ENCODE data around the gene RANGAP1.

The RANGAP1 gene

GRCh38 chr22:41201141-41201540, 84.8 kb downstream of the RANGAP1 start:
- no peak overlapping the region; the same call in 1 of the 2 replicates for H3K4me3 ChIP-seq (ENCODE audit: low read depth, low read length)
- DNase-seq (ENCODE audit: low read depth): peak; percentile 75
- TF ChIP-seq, protein P1, sequence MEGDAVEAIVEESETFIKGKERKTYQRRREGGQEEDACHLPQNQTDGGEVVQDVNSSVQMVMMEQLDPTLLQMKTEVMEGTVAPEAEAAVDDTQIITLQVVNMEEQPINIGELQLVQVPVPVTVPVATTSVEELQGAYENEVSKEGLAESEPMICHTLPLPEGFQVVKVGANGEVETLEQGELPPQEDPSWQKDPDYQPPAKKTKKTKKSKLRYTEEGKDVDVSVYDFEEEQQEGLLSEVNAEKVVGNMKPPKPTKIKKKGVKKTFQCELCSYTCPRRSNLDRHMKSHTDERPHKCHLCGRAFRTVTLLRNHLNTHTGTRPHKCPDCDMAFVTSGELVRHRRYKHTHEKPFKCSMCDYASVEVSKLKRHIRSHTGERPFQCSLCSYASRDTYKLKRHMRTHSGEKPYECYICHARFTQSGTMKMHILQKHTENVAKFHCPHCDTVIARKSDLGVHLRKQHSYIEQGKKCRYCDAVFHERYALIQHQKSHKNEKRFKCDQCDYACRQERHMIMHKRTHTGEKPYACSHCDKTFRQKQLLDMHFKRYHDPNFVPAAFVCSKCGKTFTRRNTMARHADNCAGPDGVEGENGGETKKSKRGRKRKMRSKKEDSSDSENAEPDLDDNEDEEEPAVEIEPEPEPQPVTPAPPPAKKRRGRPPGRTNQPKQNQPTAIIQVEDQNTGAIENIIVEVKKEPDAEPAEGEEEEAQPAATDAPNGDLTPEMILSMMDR (IDR thresholded peaks at IDR 0.05; ENCODE audit: control insufficient read depth, extremely low read depth, insufficient read depth): no peak

DNA sequence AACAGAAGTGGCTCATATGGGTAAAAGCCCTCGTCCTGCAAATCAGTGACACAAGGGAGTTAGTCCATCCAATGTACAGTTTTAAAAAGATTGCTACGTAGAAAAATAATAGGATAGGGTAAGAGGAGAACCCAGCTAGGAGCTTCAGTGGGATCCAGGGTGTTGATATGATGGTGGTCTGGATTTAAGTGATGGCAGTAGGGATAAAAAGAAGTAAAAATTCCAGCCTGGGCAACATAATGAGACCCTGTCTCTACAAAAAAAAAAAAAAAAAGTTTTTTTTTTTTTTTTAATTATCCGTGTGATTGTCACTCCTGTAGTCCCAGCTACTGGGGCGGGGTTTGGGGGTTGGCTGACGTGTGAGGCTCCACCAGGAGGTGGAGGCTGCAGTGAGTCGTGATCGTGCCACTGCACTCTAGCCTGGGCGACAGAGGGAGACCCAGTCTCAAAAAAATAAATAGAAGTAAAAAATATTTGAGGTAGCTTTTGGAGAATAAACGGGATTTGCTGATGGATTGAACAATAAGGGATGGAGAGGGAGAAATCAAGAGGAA, 87.9 kb downstream of the RANGAP1 start:
- TF ChIP-seq, protein P1 (IDR thresholded peaks at IDR 0.05; ENCODE audit: control insufficient read depth, extremely low read depth, insufficient read depth): 0 out of 2 replicates have a peak, but pooled peaks have one; percentile 9
- H3K4me3 ChIP-seq (ENCODE audit: low read depth, low read length): peak overlapping the region; percentile 73
- no peak for DNase-seq (ENCODE audit: low read depth)

DNA sequence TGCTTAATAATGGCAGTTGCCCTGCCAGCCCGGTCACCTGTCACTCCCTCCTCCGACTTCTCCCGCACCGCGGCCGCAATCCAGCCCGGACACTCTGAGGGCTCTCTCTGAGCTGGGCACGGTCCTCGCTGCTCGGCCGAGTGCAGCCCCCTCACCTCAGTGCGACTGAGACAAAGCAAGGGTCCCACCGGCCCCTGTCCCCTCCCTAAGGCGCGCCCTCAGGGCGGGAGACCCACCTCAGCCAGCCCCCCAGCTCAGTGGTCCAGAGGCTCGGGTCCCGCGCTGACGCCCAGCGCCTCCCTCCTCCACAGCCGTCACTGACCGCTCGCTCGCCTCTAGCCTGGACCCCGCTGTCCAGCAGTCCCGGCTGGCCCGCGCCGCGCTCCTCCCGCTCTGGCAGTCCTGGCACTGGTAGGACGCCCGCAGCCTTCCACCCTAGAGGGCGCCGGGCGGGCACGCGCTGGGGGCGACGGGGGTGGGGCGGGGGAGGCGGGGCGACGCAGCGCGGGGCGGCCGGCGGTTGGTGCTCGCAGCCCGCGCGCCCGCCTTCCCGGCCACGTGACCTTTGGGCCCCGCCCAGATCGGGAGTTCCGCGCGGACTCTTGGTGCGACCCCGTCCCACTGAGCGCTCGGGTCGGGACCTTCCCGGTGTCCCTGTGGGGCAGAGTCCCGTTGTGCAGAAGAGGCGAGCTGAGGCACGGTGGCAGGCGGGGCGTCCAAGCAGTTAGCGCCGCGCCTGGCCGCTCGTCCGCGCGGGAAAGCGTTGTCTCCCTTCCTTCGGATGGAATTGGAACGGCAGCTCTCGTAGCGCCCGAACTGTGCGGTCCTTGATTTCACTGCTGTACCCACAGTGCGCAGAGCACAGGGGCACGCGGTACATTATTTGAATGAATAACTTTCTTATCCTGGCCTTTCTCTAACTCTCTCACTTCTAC, 88.7 kb downstream of the RANGAP1 start:
- peak overlapping the region; percentile 73 for H3K4me3 ChIP-seq (ENCODE audit: low read depth, low read length)
- DNase-seq (ENCODE audit: low read depth): no peak
- TF ChIP-seq, protein P1 (IDR thresholded peaks at IDR 0.05; ENCODE audit: control insufficient read depth, extremely low read depth, insufficient read depth): peak; percentile 36

Data from LNCaP clone FGC (cell line).